ENCODE measurements around the gene ZBED3. TPM values are rescaled to one million over a fixed set of nuclear protein-coding genes. Genes with fewer than 3 reads are reported as not detected.

The ZBED3 gene
- total and polyA plus RNA-seq, 9 of the 15 experiments (the other 6 are each of a cell fraction or from before 2014, with no cell fraction given): 0.01 to 0.03 (median 0.01) TPM; not detected in 5

- no peak for TF ChIP-seq E4F1 (CRISPR knock-in tag; IDR thresholded peaks at IDR 0.05; ENCODE audit: borderline replicate concordance)
- TF ChIP-seq EWSR1 (IDR thresholded peaks at IDR 0.05; ENCODE audit: borderline replicate concordance, low read depth, partially characterized antibody): no peak
- TF ChIP-seq KAT8 (IDR thresholded peaks at IDR 0.05; ENCODE audit: low read depth): no peak
- no peak for TF ChIP-seq FOSL1 (tag; conservative IDR thresholded peaks at IDR 0.05)
- TF ChIP-seq FOXJ2 (tag; IDR thresholded peaks at IDR 0.05): no peak
- TF ChIP-seq CEBPZ (IDR thresholded peaks at IDR 0.05; ENCODE audit: borderline replicate concordance, low read depth, low read length): no peak
- TF ChIP-seq CCNT2 (IDR thresholded peaks at IDR 0.05; ENCODE audit: borderline replicate concordance, extremely low read depth, insufficient read length, low read depth, low read length): no peak
- TF ChIP-seq RBM14 (IDR thresholded peaks at IDR 0.05; ENCODE audit: borderline replicate concordance, insufficient read depth, low read depth, low read length): no peak
- TF ChIP-seq NFE2L1 (tag; IDR thresholded peaks at IDR 0.05; ENCODE audit: borderline replicate concordance, low read depth): no peak
- TF ChIP-seq DIDO1 (tag; IDR thresholded peaks at IDR 0.05; ENCODE audit: low read depth): peak; percentile 61; the same call in 1 of the 2 replicates
- no peak for TF ChIP-seq TAF15 (IDR thresholded peaks at IDR 0.05; ENCODE audit: low read depth, low read length)
- no peak for TF ChIP-seq POLR3A (IDR thresholded peaks at IDR 0.05; ENCODE audit: borderline replicate concordance, extremely low read depth, insufficient read depth, insufficient read length)
- TF ChIP-seq MAZ (CRISPR knock-in tag; conservative IDR thresholded peaks at IDR 0.05 in 1 of 2, IDR thresholded peaks at IDR 0.05 in 1 of 2): no peak; a peak in 2 of 4 replicates
- no peak for TF ChIP-seq ZNF79 (CRISPR knock-in tag; IDR thresholded peaks at IDR 0.05; ENCODE audit: low read depth)
- TF ChIP-seq MITF (IDR thresholded peaks at IDR 0.05): no peak
- no peak for TF ChIP-seq HMG20A (CRISPR knock-in tag; conservative IDR thresholded peaks at IDR 0.05)
- TF ChIP-seq ZNF76 (CRISPR knock-in tag; IDR thresholded peaks at IDR 0.05; ENCODE audit: borderline replicate concordance): no peak
- peak; percentile 91 for TF ChIP-seq CREM (IDR thresholded peaks at IDR 0.05; ENCODE audit: low read depth)
Observed at GRCh38 chr5:77030097-77031071, 56.7 kb downstream of the ZBED3 start, which contains the start of gene AGGF1 (continued).

Measured in K562 (cell line).